GM23248 (cell line): ENCODE data around the gene TEX26.

Source experiments
- EZH2 ChIP-seq: fragments of 200-600 bp; sonication (generic); IDR thresholded peaks from 2 replicates; pipeline ENCODE4 v1.6.1; 2018; ENCODE audit warnings: antibody characterized with exemption, mild to moderate bottlenecking; ENCODE audit not compliant: insufficient read depth, poor library complexity, severe bottlenecking
- EZH2phosphoT487 ChIP-seq: fragments of 200-600 bp; sonication (generic); IDR thresholded peaks from 2 replicates; pipeline ENCODE4 v1.6.1; 2018; ENCODE audit warnings: antibody characterized with exemption, moderate library complexity, mild to moderate bottlenecking, low read depth; ENCODE audit not compliant: insufficient read depth

DNA sequence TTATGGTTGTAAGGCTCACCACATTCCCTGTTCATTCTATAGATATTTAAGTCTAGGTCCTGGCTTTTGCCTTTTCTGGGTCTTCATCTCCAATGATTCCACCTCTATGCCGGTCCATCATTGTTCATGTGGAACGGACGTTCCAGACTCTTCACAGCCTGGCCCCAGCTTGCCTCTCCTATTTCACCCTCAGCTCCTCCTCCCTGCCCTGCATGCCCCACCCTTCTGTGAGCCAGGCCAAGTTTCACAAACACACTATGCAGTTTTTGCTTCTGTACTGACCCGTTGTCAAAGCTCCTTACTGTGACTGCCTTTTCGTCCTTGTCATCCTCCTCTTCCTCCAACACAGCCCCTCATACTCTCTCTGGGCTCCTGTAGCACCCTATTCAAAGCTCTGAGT, 31.3 kb downstream of the TEX26 start:
- TF ChIP-seq EZH2: no peak
- no peak for TF ChIP-seq EZH2phosphoT487
